ENCODE measurements around the gene ALPL. TPM values are rescaled to one million over a fixed set of nuclear protein-coding genes. Genes with fewer than 3 reads are reported as not detected.
A peak's percentile ranks its signal among the peaks of the same experiment; 100 is the strongest.

Gene ALPL
- total and polyA plus RNA-seq, 2 of the 4 experiments (the other 2 are of a cell fraction): 0.54 to 2.2 TPM

DNA sequence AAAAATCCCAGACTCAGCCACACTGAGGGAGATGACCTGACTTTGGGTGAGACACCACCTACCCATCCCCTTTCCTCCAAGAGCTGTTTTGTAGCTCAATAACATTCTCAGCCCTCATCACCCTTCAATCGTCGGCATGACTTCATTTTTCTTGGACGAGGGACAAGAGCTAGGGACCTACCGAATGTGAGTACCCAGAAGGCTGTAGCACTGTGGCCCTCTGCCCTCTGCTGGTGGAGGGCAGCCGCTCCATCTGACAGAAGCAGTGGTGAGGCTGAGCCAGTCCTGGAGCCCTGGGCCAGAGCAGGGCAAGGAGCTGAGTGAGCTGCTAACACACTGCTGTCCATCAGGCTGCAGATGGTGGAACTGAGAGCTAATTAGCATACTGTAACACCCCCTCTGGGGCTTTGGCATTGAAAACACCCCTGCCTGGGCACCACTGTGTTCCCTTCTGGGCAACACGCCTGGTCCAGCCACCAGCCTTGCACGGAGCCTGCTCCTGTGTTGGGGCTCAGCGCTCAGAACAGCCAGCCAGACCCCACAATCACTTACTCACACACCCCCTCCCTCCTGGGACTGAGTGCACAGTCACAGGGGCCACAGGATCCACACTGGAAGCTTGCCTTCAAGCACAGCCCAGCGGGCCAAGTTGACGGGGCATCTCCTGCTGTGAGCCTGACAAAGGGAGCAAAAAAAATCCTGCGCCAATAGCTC lies 18.3 kb upstream of the ALPL start:
- ATAC-seq (ENCODE audit: low read depth): peak; percentile 69
- H2BK20ac ChIP-seq (ENCODE audit: low read depth, low read length): 0 out of 2 replicates have a peak overlapping the region, but pooled peaks have one; percentile 10
- H3K9me1 ChIP-seq (ENCODE audit: insufficient read depth, low read length): no peaks in the 10 kb centered on the region
- H2BK5ac ChIP-seq (ENCODE audit: low read depth, low read length, poor library complexity, severe bottlenecking): no peak overlapping the region
- ChIA-PET POLR2A (ENCODE audit: unreplicated experiment) (no interaction called here), CTCF (interaction anchor here (0.6 to 2.0 kb wide), 7 partner anchors 8 to 157 kb away, joined by 3 to 11 read pairs (median 3); no protein-coding TSS in a partner anchor)
- no peak overlapping the region for H3K14ac ChIP-seq (replicated peaks; ENCODE audit: low read depth, low read length)
- H4K5ac ChIP-seq (ENCODE audit: low read depth, low read length): no peak overlapping the region
- no peaks in the 10 kb centered on the region for H3K27me3 ChIP-seq (ENCODE audit: control insufficient read depth, insufficient read depth, low read length)
- no peak overlapping the region for H3K4me3 ChIP-seq (ENCODE audit: insufficient read depth, low read depth, low read length)
- peaks cover 6% of the 10 kb centered on the region for H3K4me1 ChIP-seq (ENCODE audit: control insufficient read depth, insufficient read depth, low read length)
- dilution Hi-C loops (cut with HindIII; ENCODE audit: low sequenced_read_pairs, unreplicated experiment): no loop called here
- no peak overlapping the region for H3K56ac ChIP-seq (ENCODE audit: extremely low read depth, insufficient read depth, low read length)
- H3K23ac ChIP-seq (ENCODE audit: low read depth, low read length): no peak overlapping the region
- H2BK120ac ChIP-seq (ENCODE audit: low read depth, low read length): no peak overlapping the region
- H2BK15ac ChIP-seq (ENCODE audit: low read depth, low read length): no peak overlapping the region
- no peak overlapping the region for H3K27ac ChIP-seq (ENCODE audit: insufficient read depth, low read length)
- peak overlapping the region; percentile 23; the same call in 1 of the 2 replicates for H2AK5ac ChIP-seq (ENCODE audit: low read depth, low read length)
- BruUV-seq (replicated peaks): no TSS peak
- H3K36me3 ChIP-seq (ENCODE audit: control insufficient read depth, insufficient read depth, low read length): no peaks in the 10 kb centered on the region
- no peak overlapping the region for H4K91ac ChIP-seq (ENCODE audit: insufficient read depth, low read depth, low read length)
- in situ Hi-C loops (cut with MboI; ENCODE audit: low sequenced_read_pairs): no loop called here
- H4K20me1 ChIP-seq (ENCODE audit: insufficient read depth, low read length): no peaks in the 10 kb centered on the region
- no peak overlapping the region for H3K18ac ChIP-seq (ENCODE audit: low read depth, low read length)
- no peak overlapping the region for H3K4ac ChIP-seq (ENCODE audit: low read depth, low read length)
- WGBS, 2 experiments (ENCODE audit: extremely low coverage in 2 of 2, insufficient read length in 1 of 2): 61% methylated on average over 7 of the region's 11 CpGs; no CpG with 5 or more reads in 1 of the 2 experiments
- peak; percentile 64 for DNase-seq
- H2AFZ ChIP-seq (replicated peaks; ENCODE audit: low read length, poor library complexity): peak overlapping the region; percentile 71
- no peaks in the 10 kb centered on the region for H3K9me3 ChIP-seq (ENCODE audit: control insufficient read depth, insufficient read depth, low read length)
- intact Hi-C loops (cut with micrococcal nuclease): loop anchor here (2.0 kb wide), 1 partner anchor 120 kb away; no protein-coding TSS in a partner anchor
- H2AK9ac ChIP-seq (replicated peaks; ENCODE audit: low read depth, low read length, poor library complexity): peak overlapping the region; percentile 47
- no peak overlapping the region for H3K4me2 ChIP-seq (ENCODE audit: low read depth, low read length)
- H3K79me1 ChIP-seq (ENCODE audit: low read depth in 1 of 2, low read length in 2 of 2): no peaks in the 10 kb centered on the region
- no peak overlapping the region for H4K8ac ChIP-seq (ENCODE audit: low read depth in 2 of 2, low read length in 2 of 2)
- no peak overlapping the region for H3K9ac ChIP-seq (ENCODE audit: low read depth, low read length)
- no peak for TF ChIP-seq POLR2A (IDR thresholded peaks at IDR 0.05; ENCODE audit: low read depth, low read length)
- TF ChIP-seq FOS (IDR thresholded peaks at IDR 0.05; ENCODE audit: low read depth, low read length): no peak
- TF ChIP-seq SMC3 (IDR thresholded peaks at IDR 0.05; ENCODE audit: low read depth, low read length): peak; percentile 71
- no peak for TF ChIP-seq RCOR1 (IDR thresholded peaks at IDR 0.05; ENCODE audit: insufficient replicate concordance, low read length)
- TF ChIP-seq MAFK (IDR thresholded peaks at IDR 0.05; ENCODE audit: low read depth, low read length): no peak
- TF ChIP-seq RAD21 (IDR thresholded peaks at IDR 0.05; ENCODE audit: low read length): peak; percentile 71
- TF ChIP-seq MXI1 (IDR thresholded peaks at IDR 0.05; ENCODE audit: borderline replicate concordance, low read depth, low read length): no peak
- no peak for TF ChIP-seq CEBPB (IDR thresholded peaks at IDR 0.05; ENCODE audit: low read depth, low read length)
- TF ChIP-seq MAZ (IDR thresholded peaks at IDR 0.05; ENCODE audit: borderline replicate concordance, low read depth, low read length): no peak
- no peak for TF ChIP-seq BHLHE40 (IDR thresholded peaks at IDR 0.05; ENCODE audit: low read depth, low read length)
- TF ChIP-seq NFE2L2 (IDR thresholded peaks at IDR 0.05; ENCODE audit: low read depth, low read length): no peak
- TF ChIP-seq, protein P1, sequence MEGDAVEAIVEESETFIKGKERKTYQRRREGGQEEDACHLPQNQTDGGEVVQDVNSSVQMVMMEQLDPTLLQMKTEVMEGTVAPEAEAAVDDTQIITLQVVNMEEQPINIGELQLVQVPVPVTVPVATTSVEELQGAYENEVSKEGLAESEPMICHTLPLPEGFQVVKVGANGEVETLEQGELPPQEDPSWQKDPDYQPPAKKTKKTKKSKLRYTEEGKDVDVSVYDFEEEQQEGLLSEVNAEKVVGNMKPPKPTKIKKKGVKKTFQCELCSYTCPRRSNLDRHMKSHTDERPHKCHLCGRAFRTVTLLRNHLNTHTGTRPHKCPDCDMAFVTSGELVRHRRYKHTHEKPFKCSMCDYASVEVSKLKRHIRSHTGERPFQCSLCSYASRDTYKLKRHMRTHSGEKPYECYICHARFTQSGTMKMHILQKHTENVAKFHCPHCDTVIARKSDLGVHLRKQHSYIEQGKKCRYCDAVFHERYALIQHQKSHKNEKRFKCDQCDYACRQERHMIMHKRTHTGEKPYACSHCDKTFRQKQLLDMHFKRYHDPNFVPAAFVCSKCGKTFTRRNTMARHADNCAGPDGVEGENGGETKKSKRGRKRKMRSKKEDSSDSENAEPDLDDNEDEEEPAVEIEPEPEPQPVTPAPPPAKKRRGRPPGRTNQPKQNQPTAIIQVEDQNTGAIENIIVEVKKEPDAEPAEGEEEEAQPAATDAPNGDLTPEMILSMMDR (conservative IDR thresholded peaks at IDR 0.05; ENCODE audit: low read depth, low read length): peak; percentile 64
- TF ChIP-seq CHD1 (IDR thresholded peaks at IDR 0.05; ENCODE audit: low read depth, low read length): no peak
- no peak for TF ChIP-seq RFX5 (IDR thresholded peaks at IDR 0.05; ENCODE audit: low read depth, low read length)
- TF ChIP-seq, protein P2, sequence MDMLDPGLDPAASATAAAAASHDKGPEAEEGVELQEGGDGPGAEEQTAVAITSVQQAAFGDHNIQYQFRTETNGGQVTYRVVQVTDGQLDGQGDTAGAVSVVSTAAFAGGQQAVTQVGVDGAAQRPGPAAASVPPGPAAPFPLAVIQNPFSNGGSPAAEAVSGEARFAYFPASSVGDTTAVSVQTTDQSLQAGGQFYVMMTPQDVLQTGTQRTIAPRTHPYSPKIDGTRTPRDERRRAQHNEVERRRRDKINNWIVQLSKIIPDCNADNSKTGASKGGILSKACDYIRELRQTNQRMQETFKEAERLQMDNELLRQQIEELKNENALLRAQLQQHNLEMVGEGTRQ (IDR thresholded peaks at IDR 0.05; ENCODE audit: low read depth, low read length): no peak

Data from IMR-90 (cell line).